ENCODE data around the gene SMC1B. TPM values are rescaled to one million over a fixed set of nuclear protein-coding genes. Genes with fewer than 3 reads are reported as not detected.

The SMC1B gene
- total and polyA plus RNA-seq, 9 of the 15 experiments (the other 6 are each of a cell fraction or from before 2014, with no cell fraction given) = 0.03 TPM; not detected in 8

- TF ChIP-seq STAT6 (CRISPR knock-in tag; IDR thresholded peaks at IDR 0.05) = no peak
- peak; percentile 85 for TF ChIP-seq AFF4 (CRISPR knock-in tag; IDR thresholded peaks at IDR 0.05)
- TF ChIP-seq RAD21 (CRISPR knock-in tag; conservative IDR thresholded peaks at IDR 0.05 in 1 of 2, IDR thresholded peaks at IDR 0.05 in 1 of 2) = no peak
- TF ChIP-seq HDAC6 (IDR thresholded peaks at IDR 0.05; ENCODE audit: low read depth, low read length) = no peak
- TF ChIP-seq ZC3H11A (IDR thresholded peaks at IDR 0.05; ENCODE audit: low read depth, low read length) = 0 out of 2 replicates have a peak, but pooled peaks have one; percentile 22
- no peak for TF ChIP-seq THRB (CRISPR knock-in tag; conservative IDR thresholded peaks at IDR 0.05)
- TF ChIP-seq NR2F6 (CRISPR knock-in tag; IDR thresholded peaks at IDR 0.05) = no peak
- no peak for TF ChIP-seq TRIM25 (IDR thresholded peaks at IDR 0.05; ENCODE audit: borderline replicate concordance)
- no peak for TF ChIP-seq ZZZ3 (IDR thresholded peaks at IDR 0.05)
- no peak for TF ChIP-seq CHD1 (IDR thresholded peaks at IDR 0.05; ENCODE audit: low read length)
- no peak for TF ChIP-seq CREB3 (tag; conservative IDR thresholded peaks at IDR 0.05; ENCODE audit: low read depth)
- TF ChIP-seq ATF1 (CRISPR knock-in tag; IDR thresholded peaks at IDR 0.05) = no peak; the same call in 1 of the 2 replicates
- TF ChIP-seq ATF1 (tag; IDR thresholded peaks at IDR 0.05) = peak; percentile 49
- TF ChIP-seq VEZF1 (CRISPR knock-in tag; IDR thresholded peaks at IDR 0.05) = peak; percentile 69
Observed at GRCh38 chr22:45309422-45310227, 103.8 kb downstream of the SMC1B start, which contains the start of gene FAM118A (continued).

All from K562 (cell line).